HCT116 (cell line): ENCODE results near the gene ABCG1.

ENCODE experiments used
- CEBPB ChIP-seq: IDR thresholded peaks from 2 replicates; pipeline ENCODE4 v1.6.1; 2012; ENCODE audit warnings: low read depth
- EZH2 ChIP-seq: fragments of 200-600 bp; sonication (generic); IDR thresholded peaks from 2 replicates; pipeline ENCODE4 v1.6.1; 2017; ENCODE audit warnings: antibody characterized with exemption, mixed run types
- EZH2phosphoT487 ChIP-seq: fragments of 200-600 bp; IDR thresholded peaks from 2 replicates; pipeline ENCODE4 v1.6.1; 2018; ENCODE audit warnings: antibody characterized with exemption, borderline replicate concordance
- JUND ChIP-seq: IDR thresholded peaks from 2 replicates; pipeline ENCODE4 v1.6.1; 2012
- MAX ChIP-seq: IDR thresholded peaks from 2 replicates; pipeline ENCODE4 v1.6.1; 2012
- POLR2A ChIP-seq: IDR thresholded peaks from 2 replicates; pipeline ENCODE4 v1.7.0; 2011; ENCODE audit warnings: borderline replicate concordance; ENCODE audit not compliant: insufficient read depth, insufficient read length; ENCODE audit errors: extremely low read depth
- POLR2AphosphoS5 ChIP-seq: IDR thresholded peaks from 2 replicates; pipeline ENCODE4 v1.6.1; 2011; ENCODE audit warnings: mild to moderate bottlenecking, low read depth, low read length, moderate library complexity
- RAD21 ChIP-seq: IDR thresholded peaks from 2 replicates; pipeline ENCODE4 v1.6.1; 2012; ENCODE audit warnings: low read depth, mild to moderate bottlenecking
- SIN3A ChIP-seq: IDR thresholded peaks from 2 replicates; pipeline ENCODE4 v1.6.1; 2012; ENCODE audit warnings: low read depth
- TCF7L2 ChIP-seq: IDR thresholded peaks from 2 replicates; pipeline ENCODE4 v1.7.0; 2011; ENCODE audit warnings: borderline replicate concordance, inconsistent platforms; ENCODE audit not compliant: insufficient read depth, insufficient read length; ENCODE audit errors: extremely low read depth
- YY1 ChIP-seq: IDR thresholded peaks from 2 replicates; pipeline ENCODE4 v1.6.1; 2011; ENCODE audit warnings: low read length, low read depth, moderate library complexity, mild to moderate bottlenecking; ENCODE audit not compliant: insufficient replicate concordance; ENCODE audit errors: extremely low read depth
- TF ChIP-seq, protein P1 (sequence below), 3 experiments: fragments of 200-600 bp in 1 of 3; sonication (generic) in 1 of 3; IDR thresholded peaks in 2 of 3; conservative IDR thresholded peaks in 1 of 3; 2 replicates each; pipeline ENCODE4 v1.5.1; 2012 to 2017; ENCODE audit warnings: low read depth in 2 of 3, low read length in 2 of 3, antibody characterized with exemption in 1 of 3, borderline replicate concordance in 1 of 3, control low read depth in 1 of 3, mild to moderate bottlenecking in 1 of 3, mixed read lengths in 1 of 3, mixed run types in 1 of 3, moderate library complexity in 1 of 3; ENCODE audit not compliant: insufficient read depth in 1 of 3
- TF ChIP-seq, protein P2 (sequence below): IDR thresholded peaks from 2 replicates; pipeline ENCODE4 v1.6.1; 2011; ENCODE audit warnings: mild to moderate bottlenecking, low read length, moderate library complexity; ENCODE audit not compliant: insufficient replicate concordance; ENCODE audit errors: extremely low read depth
- TF ChIP-seq, protein P3 (sequence below): IDR thresholded peaks from 2 replicates; pipeline ENCODE4 v1.6.1; 2012; ENCODE audit warnings: low read depth

DNA sequence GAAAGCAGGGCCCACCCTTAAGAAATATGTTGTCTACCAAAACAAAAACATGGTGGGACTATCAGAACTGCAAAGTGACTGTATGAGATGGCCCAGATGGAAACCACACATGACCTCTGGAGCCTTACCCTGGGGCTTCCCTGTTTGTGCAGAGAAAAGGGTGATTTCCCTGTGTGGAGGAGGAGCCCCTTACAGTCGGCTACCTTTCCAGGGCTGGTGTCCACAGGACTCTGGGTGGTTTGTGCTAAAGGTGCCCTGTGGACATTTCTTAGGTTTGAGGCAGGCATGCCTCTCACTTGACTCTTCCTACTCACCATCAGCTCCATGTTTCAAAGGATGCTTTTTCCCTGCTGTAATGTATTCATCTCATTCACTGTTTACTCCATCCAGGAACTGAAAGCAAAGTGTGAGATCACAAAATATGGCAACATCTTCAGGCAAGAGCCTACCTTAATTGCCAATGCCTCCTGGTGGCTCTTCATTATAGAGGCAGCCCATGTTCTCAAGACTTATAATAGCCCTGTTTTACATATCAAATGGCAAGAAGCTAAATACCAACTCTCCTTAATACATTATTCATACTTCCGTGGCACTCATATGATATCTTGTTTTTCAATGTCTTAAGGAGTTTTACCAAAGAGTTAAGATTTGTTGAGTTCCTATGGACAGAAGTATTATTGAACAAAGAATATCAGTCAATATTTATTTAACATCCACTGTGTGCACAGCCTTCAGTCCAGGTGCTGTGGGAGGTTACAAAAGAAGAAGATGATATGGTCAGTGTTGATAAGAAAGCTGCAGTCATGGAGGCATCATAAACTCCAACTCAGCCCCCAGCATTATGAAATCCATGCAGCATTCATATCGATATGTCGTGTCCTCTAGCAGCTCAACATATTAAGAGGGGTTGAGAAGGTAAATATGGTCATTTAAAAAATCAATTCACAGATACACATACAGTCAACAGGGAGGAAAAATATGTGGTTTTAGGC is 111.7 kb downstream of the ABCG1 start:
- TF ChIP-seq POLR2AphosphoS5 (no peak), EZH2 (no peak), MAX (no peak), POLR2A (no peak), EZH2phosphoT487 (no peak), CEBPB (no peak), YY1 (no peak), TCF7L2 (no peak), RAD21 (no peak), JUND (no peak), SIN3A (no peak)
- TF ChIP-seq, protein P1, sequence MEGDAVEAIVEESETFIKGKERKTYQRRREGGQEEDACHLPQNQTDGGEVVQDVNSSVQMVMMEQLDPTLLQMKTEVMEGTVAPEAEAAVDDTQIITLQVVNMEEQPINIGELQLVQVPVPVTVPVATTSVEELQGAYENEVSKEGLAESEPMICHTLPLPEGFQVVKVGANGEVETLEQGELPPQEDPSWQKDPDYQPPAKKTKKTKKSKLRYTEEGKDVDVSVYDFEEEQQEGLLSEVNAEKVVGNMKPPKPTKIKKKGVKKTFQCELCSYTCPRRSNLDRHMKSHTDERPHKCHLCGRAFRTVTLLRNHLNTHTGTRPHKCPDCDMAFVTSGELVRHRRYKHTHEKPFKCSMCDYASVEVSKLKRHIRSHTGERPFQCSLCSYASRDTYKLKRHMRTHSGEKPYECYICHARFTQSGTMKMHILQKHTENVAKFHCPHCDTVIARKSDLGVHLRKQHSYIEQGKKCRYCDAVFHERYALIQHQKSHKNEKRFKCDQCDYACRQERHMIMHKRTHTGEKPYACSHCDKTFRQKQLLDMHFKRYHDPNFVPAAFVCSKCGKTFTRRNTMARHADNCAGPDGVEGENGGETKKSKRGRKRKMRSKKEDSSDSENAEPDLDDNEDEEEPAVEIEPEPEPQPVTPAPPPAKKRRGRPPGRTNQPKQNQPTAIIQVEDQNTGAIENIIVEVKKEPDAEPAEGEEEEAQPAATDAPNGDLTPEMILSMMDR (IDR thresholded peaks at IDR 0.05 in 2 of 3, conservative IDR thresholded peaks at IDR 0.05 in 1 of 3; ENCODE audit: borderline replicate concordance in 1 of 3, insufficient read depth in 1 of 3, low read depth in 2 of 3, low read length in 2 of 3), result no peak
- TF ChIP-seq, protein P2, sequence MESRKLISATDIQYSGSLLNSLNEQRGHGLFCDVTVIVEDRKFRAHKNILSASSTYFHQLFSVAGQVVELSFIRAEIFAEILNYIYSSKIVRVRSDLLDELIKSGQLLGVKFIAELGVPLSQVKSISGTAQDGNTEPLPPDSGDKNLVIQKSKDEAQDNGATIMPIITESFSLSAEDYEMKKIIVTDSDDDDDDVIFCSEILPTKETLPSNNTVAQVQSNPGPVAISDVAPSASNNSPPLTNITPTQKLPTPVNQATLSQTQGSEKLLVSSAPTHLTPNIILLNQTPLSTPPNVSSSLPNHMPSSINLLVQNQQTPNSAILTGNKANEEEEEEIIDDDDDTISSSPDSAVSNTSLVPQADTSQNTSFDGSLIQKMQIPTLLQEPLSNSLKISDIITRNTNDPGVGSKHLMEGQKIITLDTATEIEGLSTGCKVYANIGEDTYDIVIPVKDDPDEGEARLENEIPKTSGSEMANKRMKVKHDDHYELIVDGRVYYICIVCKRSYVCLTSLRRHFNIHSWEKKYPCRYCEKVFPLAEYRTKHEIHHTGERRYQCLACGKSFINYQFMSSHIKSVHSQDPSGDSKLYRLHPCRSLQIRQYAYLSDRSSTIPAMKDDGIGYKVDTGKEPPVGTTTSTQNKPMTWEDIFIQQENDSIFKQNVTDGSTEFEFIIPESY, result no peak
- TF ChIP-seq, protein P3, sequence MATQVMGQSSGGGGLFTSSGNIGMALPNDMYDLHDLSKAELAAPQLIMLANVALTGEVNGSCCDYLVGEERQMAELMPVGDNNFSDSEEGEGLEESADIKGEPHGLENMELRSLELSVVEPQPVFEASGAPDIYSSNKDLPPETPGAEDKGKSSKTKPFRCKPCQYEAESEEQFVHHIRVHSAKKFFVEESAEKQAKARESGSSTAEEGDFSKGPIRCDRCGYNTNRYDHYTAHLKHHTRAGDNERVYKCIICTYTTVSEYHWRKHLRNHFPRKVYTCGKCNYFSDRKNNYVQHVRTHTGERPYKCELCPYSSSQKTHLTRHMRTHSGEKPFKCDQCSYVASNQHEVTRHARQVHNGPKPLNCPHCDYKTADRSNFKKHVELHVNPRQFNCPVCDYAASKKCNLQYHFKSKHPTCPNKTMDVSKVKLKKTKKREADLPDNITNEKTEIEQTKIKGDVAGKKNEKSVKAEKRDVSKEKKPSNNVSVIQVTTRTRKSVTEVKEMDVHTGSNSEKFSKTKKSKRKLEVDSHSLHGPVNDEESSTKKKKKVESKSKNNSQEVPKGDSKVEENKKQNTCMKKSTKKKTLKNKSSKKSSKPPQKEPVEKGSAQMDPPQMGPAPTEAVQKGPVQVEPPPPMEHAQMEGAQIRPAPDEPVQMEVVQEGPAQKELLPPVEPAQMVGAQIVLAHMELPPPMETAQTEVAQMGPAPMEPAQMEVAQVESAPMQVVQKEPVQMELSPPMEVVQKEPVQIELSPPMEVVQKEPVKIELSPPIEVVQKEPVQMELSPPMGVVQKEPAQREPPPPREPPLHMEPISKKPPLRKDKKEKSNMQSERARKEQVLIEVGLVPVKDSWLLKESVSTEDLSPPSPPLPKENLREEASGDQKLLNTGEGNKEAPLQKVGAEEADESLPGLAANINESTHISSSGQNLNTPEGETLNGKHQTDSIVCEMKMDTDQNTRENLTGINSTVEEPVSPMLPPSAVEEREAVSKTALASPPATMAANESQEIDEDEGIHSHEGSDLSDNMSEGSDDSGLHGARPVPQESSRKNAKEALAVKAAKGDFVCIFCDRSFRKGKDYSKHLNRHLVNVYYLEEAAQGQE, result no peak
